GM13977 (cell line): ENCODE measurements around the gene DLX4.
A peak's percentile ranks its signal among the peaks of the same experiment; 100 is the strongest.

Experiments used
- DNase-seq: peaks from one replicate; pipeline ENCODE4 v3.0.0; 2012; ENCODE audit warnings: low spot score
- CTCF ChIP-seq: IDR thresholded peaks from 2 replicates; pipeline ENCODE4 v1.5.1; 2012; ENCODE audit warnings: mild to moderate bottlenecking, control low read depth; ENCODE audit not compliant: insufficient read depth; ENCODE audit errors: extremely low read depth, missing control alignments
- in situ Hi-C: fragments of 300-500 bp; cut with MboI; formaldehyde crosslinking; loops from one replicate; pipeline ENCODE4 v1.12.0; 2022; ENCODE audit warnings: low sequenced_read_pairs, low pct_unique_long_range_greater_than_20kb, mixed read lengths, inconsistent platforms; ENCODE audit not compliant: unreplicated experiment

The DLX4 gene

GRCh38 chr17:49969134-49969759 lies at the start of gene DLX4:
TSS of gene DLX4 (plus strand) at chr17:49969190. CDS start at chr17:49969469, 279 bp downstream.
- in situ Hi-C loops = no loop called here
- DNase-seq = peak; percentile 74
- TF ChIP-seq CTCF = no peak

- in situ Hi-C loops = no loop called here
- DNase-seq = no peak
- no peak for TF ChIP-seq CTCF
Observed at GRCh38 chr17:49920030-49920769, 48.8 kb upstream of the DLX4 start.

- no peak for DNase-seq
- TF ChIP-seq CTCF = no peak
- in situ Hi-C loops = no loop called here
Observed at GRCh38 chr17:49922095-49922494, 46.9 kb upstream of the DLX4 start.

- TF ChIP-seq CTCF = no peak
- no peak for DNase-seq
- in situ Hi-C loops = no loop called here
Observed at GRCh38 chr17:49924116-49924515, 44.9 kb upstream of the DLX4 start.

GRCh38 chr17:49924589-49924988 lies 44.4 kb upstream of the DLX4 start:
- in situ Hi-C loops = no loop called here
- TF ChIP-seq CTCF = no peak
- DNase-seq = no peak

- no peak for DNase-seq
- in situ Hi-C loops = no loop called here
- no peak for TF ChIP-seq CTCF
Observed at GRCh38 chr17:49925921-49926320, 43.1 kb upstream of the DLX4 start.

GRCh38 chr17:49926886-49927285 lies 42.1 kb upstream of the DLX4 start:
- TF ChIP-seq CTCF = no peak
- in situ Hi-C loops = no loop called here

More at GRCh38 chr17:49926886-49927285, 42.1 kb upstream of the DLX4 start:
- no peak for DNase-seq
